Islet precursor cell (in vitro differentiated cells): ENCODE measurements around the gene SLCO1B3.
A peak's percentile ranks its signal among the peaks of the same experiment; 100 is the strongest.

ENCODE experiments used
- DNase-seq: peaks from one replicate; pipeline ENCODE4 v3.0.0-alpha.2; 2018

SLCO1B3 gene

DNA sequence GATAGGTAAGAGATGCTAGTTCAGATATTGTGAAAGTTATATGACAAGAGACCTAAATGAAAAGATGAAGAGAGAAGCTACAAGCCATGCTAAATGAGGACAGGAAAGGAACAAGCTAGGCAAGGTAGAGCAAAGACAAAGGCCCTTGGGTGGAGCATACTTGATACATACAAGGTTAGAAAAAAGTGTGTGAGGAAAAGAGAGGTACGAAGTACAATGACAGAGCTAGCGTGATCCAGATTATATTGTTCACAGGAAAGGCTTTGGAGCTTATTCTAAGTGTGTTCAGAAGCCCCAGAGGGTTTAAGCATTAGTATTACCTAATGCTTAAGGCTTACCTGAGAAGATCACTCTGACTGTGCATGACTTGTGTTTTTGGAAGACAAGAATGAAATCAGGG is 75.0 kb downstream of the SLCO1B3 start:
- no peak for DNase-seq

DNA sequence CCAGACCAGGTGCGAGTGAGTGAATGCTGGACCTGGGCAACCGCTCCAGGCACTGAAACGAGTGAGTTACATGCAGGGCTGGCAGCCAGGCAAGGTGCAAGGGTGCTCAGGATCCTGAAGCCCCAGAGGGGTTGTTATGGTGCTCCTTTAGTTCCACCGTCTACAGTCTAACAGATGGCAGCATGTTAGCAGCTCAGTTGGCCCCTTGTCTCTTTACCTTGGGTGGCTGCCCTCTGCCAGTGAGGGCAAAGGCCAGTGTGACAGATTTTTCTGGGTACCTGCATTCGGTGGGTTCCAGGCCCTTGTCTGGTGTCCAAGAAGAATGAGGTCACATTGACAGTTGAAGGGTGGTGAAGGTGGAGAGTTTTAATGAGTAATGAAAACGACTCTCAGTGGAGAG is 106.8 kb downstream of the SLCO1B3 start:
- DNase-seq, result no peak

DNA sequence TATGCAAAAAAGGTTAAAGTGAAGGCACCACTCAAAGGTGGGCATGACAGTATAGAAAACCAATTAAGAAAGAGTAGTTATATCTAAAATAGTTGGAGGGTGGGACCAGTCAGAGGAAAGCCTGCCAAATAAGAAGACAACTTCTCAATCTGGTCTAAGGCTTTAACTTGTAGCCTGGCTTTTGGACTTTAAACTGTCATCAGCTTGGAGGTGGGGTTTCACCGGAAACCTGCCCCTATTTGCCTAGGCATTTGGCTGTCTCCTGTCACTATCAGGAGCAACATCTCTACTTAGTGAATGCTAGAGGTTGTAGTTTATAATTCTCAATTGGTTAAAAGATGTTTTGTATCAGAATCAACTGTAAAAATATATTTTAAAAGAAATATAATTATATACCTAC is 107.3 kb downstream of the SLCO1B3 start:
- DNase-seq, result no peak

DNA sequence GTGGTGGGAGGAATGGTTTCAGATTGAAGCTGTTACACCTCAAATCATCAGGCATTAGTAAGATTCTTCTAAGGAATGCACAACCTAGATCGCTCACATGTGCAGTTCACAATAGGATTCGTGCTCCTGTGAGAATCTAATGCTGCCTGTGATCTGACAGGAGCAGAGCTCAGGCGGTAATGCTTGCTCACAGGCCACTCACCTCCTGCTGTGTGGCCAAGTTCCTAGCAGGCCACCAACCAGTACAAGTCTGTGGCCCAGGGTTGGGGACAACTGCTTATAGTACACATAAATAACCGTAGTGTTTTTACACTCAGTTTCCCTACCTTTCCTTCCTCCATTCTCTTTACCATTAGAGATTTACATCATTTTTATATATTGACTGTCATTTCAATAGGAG is 121.4 kb downstream of the SLCO1B3 start:
- no peak for DNase-seq

GRCh38 chr12:20946732-20947131 is 136.2 kb downstream of the SLCO1B3 start:
- DNase-seq, result peak; percentile 60

DNA sequence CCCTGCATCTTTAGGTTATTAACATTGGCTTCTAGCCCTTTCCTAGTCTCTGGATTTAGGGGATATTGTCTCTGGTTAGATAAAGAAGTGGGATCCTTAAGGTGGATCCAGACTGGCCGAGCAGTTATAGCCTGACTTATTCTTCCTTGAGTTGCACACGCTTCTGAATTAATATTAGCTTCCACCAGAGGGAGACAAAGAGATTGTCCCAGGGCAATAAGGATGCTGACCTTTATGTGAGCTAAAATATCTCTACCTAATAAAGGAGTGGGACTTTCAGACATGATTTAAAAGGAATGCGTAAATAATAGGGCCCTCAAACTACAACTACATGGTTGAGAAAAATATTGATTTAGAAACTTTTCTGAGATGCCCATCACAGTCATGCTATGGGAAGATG is 139.7 kb downstream of the SLCO1B3 start:
- DNase-seq, result no peak

GRCh38 chr12:20963303-20963702 is 152.8 kb downstream of the SLCO1B3 start:
- DNase-seq, result no peak

GRCh38 chr12:20963762-20964161 is 153.3 kb downstream of the SLCO1B3 start:
- no peak for DNase-seq
